Keratinocyte (primary cell): ENCODE measurements around the gene PHACTR1. TPM values are rescaled to one million over a fixed set of nuclear protein-coding genes. Genes with fewer than 3 reads are reported as not detected.

Experiments
- DNase-seq: peaks from one replicate; pipeline ENCODE4 v3.0.0-alpha.2; 2011; ENCODE audit warnings: low read depth, missing footprints, low spot score
- FAIRE-seq: peaks from 2 replicates; lab custom pipeline; 2011; peaks lifted over from hg19 to GRCh38; lab: Jason Lieb, UNC
- H2AFZ ChIP-seq: 2 replicates; pipeline ENCODE4 v1.6.0; 2012; ENCODE audit warnings: low read length, control low read depth, inconsistent platforms; ENCODE audit not compliant: control insufficient read depth
- H3K27ac ChIP-seq: 2 replicates; pipeline ENCODE4 v1.5.1; 2011; ENCODE audit warnings: low read length; ENCODE audit not compliant: control insufficient read depth, insufficient read depth
- H3K27me3 ChIP-seq: 3 replicates; pipeline ENCODE4 v1.6.0; 2011; ENCODE audit warnings: low read length; ENCODE audit not compliant: control insufficient read depth, insufficient read depth; ENCODE audit errors: extremely low read depth
- H3K36me3 ChIP-seq, 2 experiments: 2 replicates in 1 of 2; 3 replicates in 1 of 2; pipeline ENCODE4 v1.5.1; 2011; ENCODE audit warnings: low read length in 2 of 2, mild to moderate bottlenecking in 1 of 2; ENCODE audit not compliant: control insufficient read depth in 2 of 2, insufficient read depth in 2 of 2; ENCODE audit errors: extremely low read depth in 1 of 2
- H3K4me1 ChIP-seq: 3 replicates; pipeline ENCODE4 v1.5.1; 2011; ENCODE audit warnings: low read length; ENCODE audit not compliant: control insufficient read depth, insufficient read depth; ENCODE audit errors: extremely low read depth
- H3K4me2 ChIP-seq: 3 replicates; pipeline ENCODE4 v1.6.0; 2011; ENCODE audit warnings: low read depth, low read length; ENCODE audit not compliant: control insufficient read depth, insufficient read depth; ENCODE audit errors: extremely low read depth
- H3K4me3 ChIP-seq, 3 experiments: fragments of 200-600 bp in 1 of 3; sonication (generic) in 1 of 3; 2 replicates in 2 of 3; 3 replicates in 1 of 3; pipeline ENCODE4 v1.5.1; 2011 to 2016; ENCODE audit warnings: low read length in 3 of 3, mild to moderate bottlenecking in 3 of 3, control low read depth in 2 of 3, inconsistent platforms in 1 of 3, low read depth in 1 of 3, mixed read lengths in 1 of 3, mixed run types in 1 of 3, moderate library complexity in 1 of 3; ENCODE audit not compliant: control insufficient read depth in 2 of 3, insufficient read depth in 2 of 3; ENCODE audit errors: extremely low read depth in 1 of 3
- H3K79me2 ChIP-seq: 2 replicates; pipeline ENCODE4 v1.6.0; 2012; ENCODE audit warnings: low read length; ENCODE audit not compliant: control insufficient read depth, insufficient read depth
- H3K9ac ChIP-seq: 3 replicates; pipeline ENCODE4 v1.6.0; 2011; ENCODE audit warnings: low read length; ENCODE audit not compliant: control insufficient read depth, insufficient read depth; ENCODE audit errors: extremely low read depth
- H3K9me1 ChIP-seq: 3 replicates; pipeline ENCODE4 v1.6.0; 2011; ENCODE audit warnings: low read length; ENCODE audit not compliant: control insufficient read depth, insufficient read depth; ENCODE audit errors: extremely low read depth
- H3K9me3 ChIP-seq: 2 replicates; pipeline ENCODE4 v1.5.1; 2012; ENCODE audit warnings: low read depth, low read length; ENCODE audit not compliant: control insufficient read depth
- H4K20me1 ChIP-seq: 3 replicates; pipeline ENCODE4 v1.6.0; 2011; ENCODE audit warnings: low read length; ENCODE audit not compliant: control insufficient read depth, insufficient read depth; ENCODE audit errors: extremely low read depth
- EZH2 ChIP-seq: IDR thresholded peaks from one replicate; pipeline ENCODE4 v1.6.1; 2012; ENCODE audit warnings: inconsistent platforms, mild to moderate bottlenecking, low read length, moderate library complexity
- dilution Hi-C: fragments of 300-500 bp; cut with MboI; formaldehyde crosslinking; loops from one replicate; pipeline ENCODE4 v1.7.0; 2020; ENCODE audit warnings: low sequenced_read_pairs; ENCODE audit not compliant: extremely low pct_ligation_motif_present
- polyA plus RNA-seq, 5 experiments: library from polyadenylated mRNA; depleted of rRNA in 3 of 5; stranded (reverse) in 3 of 5; stranded (forward) in 1 of 5; unstranded in 1 of 5; fragments of >200 nt; gene quantifications; 1 replicate in 1 of 5; 2 replicates in 3 of 5; 3 replicates in 1 of 5; pipeline versions ENCODE4 v1.2.1 to v1.2.3, GENCODE V29; 2011 to 2012; ENCODE audit warnings: missing spikeins in 2 of 5, low read depth in 1 of 5, low replicate concordance in 1 of 5
- TF ChIP-seq, protein P1 (sequence below), 3 experiments: IDR thresholded peaks in 1 of 3; conservative IDR thresholded peaks in 1 of 3; optimal IDR thresholded peaks in 1 of 3; 2 replicates in 2 of 3; 3 replicates in 1 of 3; pipeline versions ENCODE3 to v1.5.1; 2011; ENCODE audit warnings: low read length in 3 of 3, mild to moderate bottlenecking in 3 of 3, moderate library complexity in 2 of 3, control low read depth in 1 of 3, inconsistent platforms in 1 of 3; ENCODE audit not compliant: insufficient read depth in 2 of 3; ENCODE audit errors: extremely low read depth in 1 of 3

Gene PHACTR1
- polyA plus RNA-seq, 1 donor (not counting 4 experiments of a cell fraction or from before 2014, with no cell fraction given): 0.22 TPM

- no peak for FAIRE-seq
- dilution Hi-C loops: no loop called here
- H3K79me2 ChIP-seq: no peaks in the 10 kb centered on the region
- H3K4me2 ChIP-seq: no peak overlapping the region
- H3K9me1 ChIP-seq: no peaks in the 10 kb centered on the region
- H3K27me3 ChIP-seq: no peaks in the 10 kb centered on the region
- no peaks in the 10 kb centered on the region for H3K36me3 ChIP-seq
- no peaks in the 10 kb centered on the region for H3K9me3 ChIP-seq
- TF ChIP-seq, protein P1, sequence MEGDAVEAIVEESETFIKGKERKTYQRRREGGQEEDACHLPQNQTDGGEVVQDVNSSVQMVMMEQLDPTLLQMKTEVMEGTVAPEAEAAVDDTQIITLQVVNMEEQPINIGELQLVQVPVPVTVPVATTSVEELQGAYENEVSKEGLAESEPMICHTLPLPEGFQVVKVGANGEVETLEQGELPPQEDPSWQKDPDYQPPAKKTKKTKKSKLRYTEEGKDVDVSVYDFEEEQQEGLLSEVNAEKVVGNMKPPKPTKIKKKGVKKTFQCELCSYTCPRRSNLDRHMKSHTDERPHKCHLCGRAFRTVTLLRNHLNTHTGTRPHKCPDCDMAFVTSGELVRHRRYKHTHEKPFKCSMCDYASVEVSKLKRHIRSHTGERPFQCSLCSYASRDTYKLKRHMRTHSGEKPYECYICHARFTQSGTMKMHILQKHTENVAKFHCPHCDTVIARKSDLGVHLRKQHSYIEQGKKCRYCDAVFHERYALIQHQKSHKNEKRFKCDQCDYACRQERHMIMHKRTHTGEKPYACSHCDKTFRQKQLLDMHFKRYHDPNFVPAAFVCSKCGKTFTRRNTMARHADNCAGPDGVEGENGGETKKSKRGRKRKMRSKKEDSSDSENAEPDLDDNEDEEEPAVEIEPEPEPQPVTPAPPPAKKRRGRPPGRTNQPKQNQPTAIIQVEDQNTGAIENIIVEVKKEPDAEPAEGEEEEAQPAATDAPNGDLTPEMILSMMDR (optimal IDR thresholded peaks at IDR 0.05 in 1 of 3, IDR thresholded peaks at IDR 0.05 in 1 of 3, conservative IDR thresholded peaks at IDR 0.05 in 1 of 3; ENCODE audit: extremely low read depth in 1 of 3, insufficient read depth in 2 of 3, low read length in 3 of 3): no peak
- TF ChIP-seq EZH2: no peak
- H4K20me1 ChIP-seq: no peaks in the 10 kb centered on the region
- H3K9ac ChIP-seq: no peak overlapping the region
- H2AFZ ChIP-seq: no peak overlapping the region
- no peak for DNase-seq
- H3K4me3 ChIP-seq: no peak overlapping the region
- H3K27ac ChIP-seq: no peak overlapping the region
- H3K4me1 ChIP-seq: peaks cover 13% of the 10 kb centered on the region
These were observed 615.8 kb downstream of the PHACTR1 start for GRCh38 chr6:13332349-13332706.

DNA sequence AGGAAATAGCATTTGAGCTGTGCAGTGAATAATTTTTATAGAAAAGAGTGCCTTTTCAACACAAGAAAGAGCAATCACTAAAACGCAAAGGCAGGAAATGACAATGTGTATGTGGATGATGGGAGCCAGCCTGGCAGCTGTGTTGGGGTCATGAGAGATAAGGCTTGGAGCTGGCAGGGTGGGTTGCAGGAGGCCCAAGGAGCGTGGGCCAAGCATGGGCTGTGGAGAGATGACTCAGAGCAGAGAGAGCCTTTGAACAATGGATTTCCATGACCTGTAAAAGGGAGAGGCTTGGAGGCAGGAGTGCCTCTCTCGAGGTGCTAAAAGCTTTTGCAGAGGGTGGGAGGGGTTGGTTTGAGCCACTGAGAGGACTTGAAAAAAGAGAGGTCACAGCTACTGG is 618.4 kb downstream of the PHACTR1 start:
- Histone ChIP-seq H3K9ac (no peak overlapping the region), H2AFZ (no peak overlapping the region), H3K9me3 (no peaks in the 10 kb centered on the region), H3K79me2 (no peaks in the 10 kb centered on the region), H3K9me1 (no peaks in the 10 kb centered on the region), H3K36me3 (no peaks in the 10 kb centered on the region), H3K27me3 (no peaks in the 10 kb centered on the region), H3K4me3 (no peak overlapping the region), H3K27ac (no peak overlapping the region), H3K4me1 (peaks cover 7% of the 10 kb centered on the region), H4K20me1 (no peaks in the 10 kb centered on the region), H3K4me2 (no peak overlapping the region)
- DNase-seq: no peak
- no peak for FAIRE-seq
- dilution Hi-C loops: no loop called here
- TF ChIP-seq, protein P1 (optimal IDR thresholded peaks at IDR 0.05 in 1 of 3, IDR thresholded peaks at IDR 0.05 in 1 of 3, conservative IDR thresholded peaks at IDR 0.05 in 1 of 3; ENCODE audit: extremely low read depth in 1 of 3, insufficient read depth in 2 of 3, low read length in 3 of 3): no peak
- TF ChIP-seq EZH2: no peak
